ENCODE data around the gene DAZAP2.
"Not testable (repeated sequence)": the region's sequence is repeated elsewhere in the genome, so short reads cannot be mapped to it uniquely, and the experiment has no call there.

GRCh38 chr12:51219857-51220256 lies 18.8 kb upstream of the DAZAP2 start:
- not testable (repeated sequence) for TF ChIP-seq EZH2 (optimal IDR thresholded peaks at IDR 0.05; ENCODE audit: low read depth, low read length); CTCF (IDR thresholded peaks at IDR 0.05; ENCODE audit: low read length)
